Measurements from ENCODE around the gene MC2R. TPM values are rescaled to one million over a fixed set of nuclear protein-coding genes. Genes with fewer than 3 reads are reported as not detected.

MC2R gene
- total and polyA plus RNA-seq, 2 of the 8 experiments (the other 6 are each of a cell fraction or from before 2014, with no cell fraction given): not detected

DNA sequence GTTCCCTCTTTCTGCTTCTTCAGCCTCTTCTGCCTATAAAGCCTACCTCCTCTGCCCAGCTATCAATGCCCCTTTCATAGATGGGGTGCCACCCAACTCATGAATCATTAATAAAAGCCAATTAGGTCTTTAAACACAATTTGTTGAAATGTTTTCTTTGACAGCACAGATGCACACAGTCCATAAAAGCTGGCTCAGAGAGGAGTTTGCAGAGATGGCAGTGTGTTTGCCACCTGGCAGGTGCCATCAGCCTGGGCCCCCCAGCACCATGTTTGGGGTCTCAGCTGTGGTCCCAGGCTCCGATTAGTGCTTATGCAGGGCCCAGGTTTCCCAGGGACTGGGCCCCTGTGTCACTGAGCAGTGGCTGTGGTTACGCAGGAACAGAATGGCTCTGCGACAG is 7.9 kb upstream of the MC2R start:
- no peak overlapping the region for H3K56ac ChIP-seq (replicated peaks; ENCODE audit: insufficient read length, low read depth, low read length)
- TF ChIP-seq CBX5 (IDR thresholded peaks at IDR 0.05; ENCODE audit: low read depth, low read length) (no peak), SRF (IDR thresholded peaks at IDR 0.05; ENCODE audit: low read depth, low read length) (no peak), POU5F1 (IDR thresholded peaks at IDR 0.05; ENCODE audit: low read depth, low read length) (no peak), RFX5 (IDR thresholded peaks at IDR 0.05; ENCODE audit: borderline replicate concordance, low read depth, low read length) (no peak), SIN3A (conservative IDR thresholded peaks at IDR 0.05 in 1 of 2, IDR thresholded peaks at IDR 0.05 in 1 of 2; ENCODE audit: low read depth in 1 of 2, low read length in 2 of 2) (no peak), RNF2 (IDR thresholded peaks at IDR 0.05; ENCODE audit: borderline replicate concordance, low read depth, low read length, missing control alignments, poor library complexity, severe bottlenecking) (no peak), MAFK (IDR thresholded peaks at IDR 0.05; ENCODE audit: low read depth, low read length) (no peak), YY1 (IDR thresholded peaks at IDR 0.05; ENCODE audit: low read depth, low read length) (no peak), TAF7 (optimal IDR thresholded peaks at IDR 0.05; ENCODE audit: borderline replicate concordance, low read depth, low read length) (no peak), SIX5 (IDR thresholded peaks at IDR 0.05; ENCODE audit: low read depth, low read length) (no peak), TEAD4 (IDR thresholded peaks at IDR 0.05; ENCODE audit: low read depth, low read length) (no peak), JUN (IDR thresholded peaks at IDR 0.05; ENCODE audit: low read depth, low read length) (no peak), POLR2A (IDR thresholded peaks at IDR 0.05; ENCODE audit: control extremely low read depth in 1 of 2, low read depth in 2 of 2, low read length in 2 of 2) (no peak), ZNF274 (IDR thresholded peaks at IDR 0.05; ENCODE audit: borderline replicate concordance, extremely low read depth, low read length) (no peak)
- TF ChIP-seq, protein P1, sequence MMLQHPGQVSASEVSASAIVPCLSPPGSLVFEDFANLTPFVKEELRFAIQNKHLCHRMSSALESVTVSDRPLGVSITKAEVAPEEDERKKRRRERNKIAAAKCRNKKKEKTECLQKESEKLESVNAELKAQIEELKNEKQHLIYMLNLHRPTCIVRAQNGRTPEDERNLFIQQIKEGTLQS (IDR thresholded peaks at IDR 0.05; ENCODE audit: insufficient read depth, low read depth, low read length): no peak

More for the DNA sequence above, 7.9 kb upstream of the MC2R start:
- Histone ChIP-seq H3K23ac (ENCODE audit: insufficient read length) (no peak overlapping the region), H3K27ac (ENCODE audit: low read depth, low read length) (no peak overlapping the region), H2BK12ac (ENCODE audit: low read depth, low read length) (no peak overlapping the region), H3K4ac (replicated peaks; ENCODE audit: insufficient read length, low read depth, low read length) (no peak overlapping the region), H3K18ac (ENCODE audit: extremely low read depth, low read length) (no peak overlapping the region), H3K4me3 (ENCODE audit: extremely low read depth in 1 of 4, insufficient read depth in 2 of 4, low read depth in 3 of 4, low read length in 4 of 4) (no peak overlapping the region), H3K27me3 (replicated peaks in 1 of 4; ENCODE audit: control insufficient read depth in 3 of 4, extremely low read depth in 1 of 4, insufficient read depth in 3 of 4, low read length in 3 of 4) (no peaks in the 10 kb centered on the region), H2BK5ac (ENCODE audit: low read depth, low read length) (no peak overlapping the region), H3K9me3 (ENCODE audit: insufficient read depth in 2 of 2, low read depth in 1 of 2, low read length in 1 of 2) (no peaks in the 10 kb centered on the region), H4K91ac (replicated peaks; ENCODE audit: insufficient read length, low read length) (no peak overlapping the region), H4K8ac (ENCODE audit: extremely low read depth, insufficient read depth, low read length) (no peak overlapping the region), H4K20me1 (replicated peaks in 1 of 2; ENCODE audit: control insufficient read depth in 1 of 2, insufficient read depth in 2 of 2, low read length in 2 of 2) (no peaks in the 10 kb centered on the region), H3K36me3 (ENCODE audit: control insufficient read depth in 2 of 4, insufficient read depth in 4 of 4, low read length in 3 of 4) (no peaks in the 10 kb centered on the region), H3K4me1 (replicated peaks in 1 of 4; ENCODE audit: control insufficient read depth in 3 of 4, insufficient read depth in 4 of 4, low read length in 3 of 4) (no peaks in the 10 kb centered on the region), H3K79me1 (ENCODE audit: low read depth, low read length) (no peaks in the 10 kb centered on the region), H3K4me2 (ENCODE audit: insufficient read depth in 1 of 2, low read depth in 2 of 2, low read length in 2 of 2) (no peak overlapping the region), H3K23me2 (ENCODE audit: low read depth, low read length) (peaks cover 1% of the 10 kb centered on the region; the same call in 1 of the 2 replicates), H2BK120ac (replicated peaks; ENCODE audit: low read depth, low read length) (no peak overlapping the region), H2AFZ (ENCODE audit: low read length) (no peak overlapping the region), H4K5ac (ENCODE audit: insufficient read length, low read depth, low read length) (no peak overlapping the region), H2BK20ac (ENCODE audit: low read length) (no peak overlapping the region), H2BK15ac (ENCODE audit: low read length) (no peak overlapping the region), H2AK5ac (ENCODE audit: low read depth, low read length) (no peak overlapping the region), H3K9ac (replicated peaks in 1 of 4; ENCODE audit: extremely low read depth in 1 of 4, low read depth in 3 of 4, low read length in 3 of 4) (no peak overlapping the region), H3K14ac (ENCODE audit: insufficient read length) (no peak overlapping the region), H3K79me2 (ENCODE audit: control insufficient read depth in 1 of 2, insufficient read depth in 2 of 2, low read length in 2 of 2) (no peaks in the 10 kb centered on the region)
- POLR2A ChIA-PET (ENCODE audit: partially characterized antibody): no interaction called here
- no peak for FAIRE-seq
- DNase-seq (ENCODE audit: low read depth in 1 of 2, low spot score in 2 of 2): no peak
- 89% methylated on average over 3 of the region's 3 CpGs; no CpG with 5 or more reads in 1 of the 2 experiments for WGBS, 2 experiments (ENCODE audit: extremely low coverage in 1 of 2, insufficient coverage in 1 of 2, insufficient read length in 1 of 2, insufficient replicate concordance in 2 of 2, low coverage in 1 of 2, low lambda C conversion rate in 2 of 2, missing lambda C conversion rate in 1 of 2)
- CTCF ChIA-PET (ENCODE audit: partially characterized antibody): interaction anchor here (1.1 to 2.0 kb wide), 7 partner anchors 9 to 163 kb away, joined by 3 to 5 read pairs (median 3); no protein-coding TSS in a partner anchor
